RPMI7951 (cell line): ENCODE measurements around the gene MFAP4. TPM values are rescaled to one million over a fixed set of nuclear protein-coding genes. Genes with fewer than 3 reads are reported as not detected.

Experiments used
- DNase-seq: peaks from one replicate; pipeline ENCODE4 v3.0.0-alpha.2; 2012; ENCODE audit warnings: low read depth
- total RNA-seq: library from RNA; depleted of rRNA; stranded (reverse); fragments of >200 nt; shearing (Covaris generic); gene quantifications from 2 replicates; pipeline ENCODE4 v1.2.3, GENCODE V29; 2014; rRNA removed

MFAP4 gene
- total RNA-seq, 1 experiment from 2014 or later, result 5.2 TPM

- DNase-seq, result no peak
These were observed 52.7 kb downstream of the MFAP4 start for GRCh38 chr17:19334331-19334730.

- no peak for DNase-seq
These were observed 53.2 kb downstream of the MFAP4 start for GRCh38 chr17:19333736-19334290.

Other genes starting within 250 kb of the MFAP4 start
- gene EPN2, start 149.8 kb downstream of the MFAP4 start, total RNA-seq, result 9.0 and 15.3 TPM in 2 replicates
- 16.2 and 20.3 TPM in 2 replicates for gene B9D1, start 24.5 kb downstream of the MFAP4 start, total RNA-seq
- 4.1 and 6.7 TPM in 2 replicates for gene MAPK7, start 8.7 kb downstream of the MFAP4 start, total RNA-seq
- gene RNF112, start 24.0 kb upstream of the MFAP4 start, total RNA-seq, result 0.24 and 0.29 TPM in 2 replicates
- gene SLC47A1, start 146.7 kb upstream of the MFAP4 start, total RNA-seq, result 0.36 TPM in 1 of 2 replicates, not detected in the other